GM10266 (cell line): ENCODE results near the gene CDIPT.
A peak's percentile ranks its signal among the peaks of the same experiment; 100 is the strongest.

Experiments
- DNase-seq: peaks from one replicate; pipeline ENCODE4 v3.0.0; 2012; ENCODE audit errors: extremely low spot score
- CTCF ChIP-seq: IDR thresholded peaks from 2 replicates; pipeline ENCODE4 v1.5.1; 2012; ENCODE audit warnings: mild to moderate bottlenecking, low read depth; ENCODE audit not compliant: control insufficient read depth, insufficient read depth; ENCODE audit errors: missing control alignments

The CDIPT gene

DNA sequence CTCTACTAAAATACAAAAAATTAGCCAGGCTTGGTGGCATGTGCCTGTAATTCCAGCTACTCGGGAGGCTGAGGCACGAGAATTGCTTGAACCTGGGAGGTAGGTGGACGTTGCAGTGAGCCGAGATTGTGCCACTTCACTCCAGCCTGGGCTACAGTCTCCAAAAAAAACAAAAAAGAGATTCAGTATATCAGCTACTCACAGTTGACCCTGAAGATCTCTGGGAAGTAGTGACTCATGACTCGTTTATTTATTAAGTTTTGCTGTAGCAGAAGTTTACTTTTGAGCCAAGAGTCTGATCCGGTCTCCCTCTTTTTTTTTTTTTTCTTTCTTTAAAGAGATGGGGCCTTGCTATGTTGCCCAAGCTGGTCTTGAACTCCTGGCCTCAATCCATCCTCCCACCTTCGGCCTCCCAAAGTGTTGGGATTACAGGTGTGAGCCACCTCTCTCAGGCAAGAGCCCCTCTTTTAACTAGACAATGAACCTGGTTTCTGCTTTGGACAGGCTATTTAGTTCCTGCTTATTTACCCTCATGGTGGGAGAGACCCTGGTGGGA, 38.4 kb downstream of the CDIPT start:
- TF ChIP-seq CTCF, result no peak
- DNase-seq, result no peak

DNA sequence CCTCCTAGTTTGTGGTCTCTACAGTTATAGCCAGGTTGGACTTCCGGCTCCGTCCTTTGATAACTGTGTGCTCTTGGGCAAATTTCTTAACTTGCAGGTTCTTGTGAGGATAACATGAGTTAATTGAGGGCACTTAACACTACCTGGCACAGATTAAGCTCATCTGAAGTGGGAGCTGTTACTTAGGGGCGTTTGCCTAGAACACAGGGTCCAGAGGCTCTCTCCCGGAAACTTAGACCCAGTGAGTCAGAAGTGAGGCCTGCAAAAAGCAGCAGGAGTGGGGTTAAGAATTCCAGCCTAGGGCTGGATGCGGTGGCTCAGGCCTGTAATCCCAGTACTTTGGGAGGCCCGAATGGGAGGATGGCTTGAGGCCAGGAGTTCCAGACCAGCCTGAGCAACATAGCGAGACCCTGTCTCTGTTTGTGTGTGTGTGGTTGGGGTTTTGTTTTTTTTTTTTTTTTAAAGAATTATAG, 41.3 kb downstream of the CDIPT start:
- no peak for TF ChIP-seq CTCF
- DNase-seq, result no peak

DNA sequence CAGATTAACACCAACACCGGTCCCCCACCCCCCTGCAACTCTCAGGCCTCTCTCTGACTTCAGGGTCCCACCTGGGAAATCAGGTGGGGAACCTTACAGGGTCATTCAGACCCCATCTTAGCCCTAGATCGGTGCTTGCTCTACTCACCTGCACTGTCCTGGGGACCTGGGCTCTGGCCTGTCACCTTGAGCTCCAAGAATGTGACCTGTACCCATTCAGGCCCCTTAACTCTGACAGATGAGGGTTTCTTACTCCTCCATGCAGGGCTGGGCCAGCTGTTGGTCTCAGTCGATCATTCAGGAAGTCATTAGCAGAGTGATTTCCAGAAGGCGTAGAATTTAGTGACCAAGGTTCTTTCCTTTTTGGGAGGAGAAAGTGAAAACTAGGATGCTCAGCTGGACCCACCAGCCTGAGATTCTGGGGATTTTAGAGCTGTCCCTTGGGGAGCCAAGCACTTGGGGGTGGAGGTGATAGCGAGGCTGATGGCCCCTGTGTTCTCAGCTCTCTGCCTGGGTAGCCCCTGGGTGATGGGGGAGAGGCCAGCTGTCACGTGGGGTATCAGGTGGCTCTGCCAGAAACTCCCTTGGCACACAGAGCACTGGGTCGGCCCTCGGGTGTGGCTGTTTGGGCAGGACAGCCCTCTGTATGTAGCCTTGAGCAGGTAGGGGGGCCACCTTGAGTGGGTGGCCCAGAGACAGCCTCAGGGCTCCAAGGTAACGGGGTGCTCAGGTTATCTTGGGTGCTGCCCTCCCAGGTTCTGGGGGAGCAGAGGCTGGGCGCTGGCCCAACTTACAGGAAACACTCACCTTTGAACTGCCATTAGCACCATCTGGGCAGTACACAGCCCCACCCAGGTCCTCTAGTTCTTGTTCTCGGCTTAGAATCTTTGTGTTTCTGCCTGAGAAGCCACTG, 42.0 kb downstream of the CDIPT start:
- TF ChIP-seq CTCF, result no peak
- DNase-seq, result peak; percentile 58

DNA sequence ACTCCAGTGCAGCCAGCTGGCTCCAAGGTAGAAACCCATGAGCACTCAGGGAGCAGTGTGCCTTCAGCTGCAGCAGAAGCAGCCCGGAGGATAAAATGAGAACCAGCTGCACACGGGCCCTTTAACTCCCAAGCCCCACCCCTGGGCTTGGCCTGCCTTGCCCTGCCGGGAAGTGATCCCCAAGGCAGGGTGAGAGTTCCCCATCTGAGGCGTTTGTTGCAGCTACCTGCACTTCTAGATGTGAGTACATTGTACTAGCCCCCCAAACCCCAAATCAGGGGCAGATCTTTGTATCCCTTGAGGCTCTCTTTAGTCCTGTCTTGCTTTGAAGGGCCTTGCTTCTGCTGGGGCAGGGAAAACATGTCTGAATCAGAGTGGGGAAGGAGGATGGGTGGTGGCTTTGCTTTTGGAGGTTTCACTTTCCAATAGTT, 42.7 kb downstream of the CDIPT start, which contains the start of gene MVP:
Gene MVP (plus strand): TSS at position 192 of the 431 bp plus-strand sequence. CDS start 10,088 bp downstream, outside the sequence.
- DNase-seq, result peak; percentile 67
- TF ChIP-seq CTCF, result no peak

- no peak for DNase-seq
- TF ChIP-seq CTCF, result no peak
Observed at GRCh38 chr16:29819506-29819905, 43.5 kb downstream of the CDIPT start.

GRCh38 chr16:29818082-29818481, 44.9 kb downstream of the CDIPT start:
- DNase-seq, result no peak
- TF ChIP-seq CTCF, result no peak
